AG09309 (cell line): ENCODE results near the gene PTPRN2.

ENCODE experiments used
- DNase-seq: peaks from one replicate; pipeline ENCODE4 v3.0.0-alpha.2; 2010; ENCODE audit warnings: low read depth
- H3K4me3 ChIP-seq: 2 replicates; pipeline ENCODE4 v1.5.1; 2011; ENCODE audit warnings: mild to moderate bottlenecking, low read depth, low read length, moderate library complexity; ENCODE audit not compliant: control insufficient read depth
- TF ChIP-seq, protein P1 (sequence below): IDR thresholded peaks from 2 replicates; pipeline ENCODE4 v1.5.1; 2011; ENCODE audit warnings: mild to moderate bottlenecking, low read depth, low read length, inconsistent platforms; ENCODE audit not compliant: insufficient read depth, control insufficient read depth; ENCODE audit errors: missing control alignments

PTPRN2 gene

DNA sequence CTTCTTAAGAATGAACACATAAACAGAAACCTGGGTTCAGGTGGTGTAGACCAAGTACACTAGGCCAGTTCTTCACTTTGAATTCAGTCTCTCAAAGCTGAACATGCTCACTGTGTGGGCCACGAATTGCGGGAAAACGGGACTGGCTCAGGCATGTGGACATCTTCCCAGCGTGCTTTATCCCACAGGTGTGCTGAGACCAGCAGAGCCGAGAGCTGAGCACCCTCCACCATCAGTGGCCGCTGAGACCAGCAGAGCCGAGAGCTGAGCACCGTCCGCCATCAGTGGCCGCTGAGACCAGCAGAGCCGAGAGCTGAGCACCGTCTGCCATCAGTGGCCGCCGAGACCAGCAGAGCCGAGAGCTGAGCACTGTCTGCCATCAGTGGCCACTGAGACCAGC lies 985.5 kb downstream of the PTPRN2 start:
- DNase-seq: no peak
- H3K4me3 ChIP-seq: no peak overlapping the region
- TF ChIP-seq, protein P1, sequence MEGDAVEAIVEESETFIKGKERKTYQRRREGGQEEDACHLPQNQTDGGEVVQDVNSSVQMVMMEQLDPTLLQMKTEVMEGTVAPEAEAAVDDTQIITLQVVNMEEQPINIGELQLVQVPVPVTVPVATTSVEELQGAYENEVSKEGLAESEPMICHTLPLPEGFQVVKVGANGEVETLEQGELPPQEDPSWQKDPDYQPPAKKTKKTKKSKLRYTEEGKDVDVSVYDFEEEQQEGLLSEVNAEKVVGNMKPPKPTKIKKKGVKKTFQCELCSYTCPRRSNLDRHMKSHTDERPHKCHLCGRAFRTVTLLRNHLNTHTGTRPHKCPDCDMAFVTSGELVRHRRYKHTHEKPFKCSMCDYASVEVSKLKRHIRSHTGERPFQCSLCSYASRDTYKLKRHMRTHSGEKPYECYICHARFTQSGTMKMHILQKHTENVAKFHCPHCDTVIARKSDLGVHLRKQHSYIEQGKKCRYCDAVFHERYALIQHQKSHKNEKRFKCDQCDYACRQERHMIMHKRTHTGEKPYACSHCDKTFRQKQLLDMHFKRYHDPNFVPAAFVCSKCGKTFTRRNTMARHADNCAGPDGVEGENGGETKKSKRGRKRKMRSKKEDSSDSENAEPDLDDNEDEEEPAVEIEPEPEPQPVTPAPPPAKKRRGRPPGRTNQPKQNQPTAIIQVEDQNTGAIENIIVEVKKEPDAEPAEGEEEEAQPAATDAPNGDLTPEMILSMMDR: no peak

DNA sequence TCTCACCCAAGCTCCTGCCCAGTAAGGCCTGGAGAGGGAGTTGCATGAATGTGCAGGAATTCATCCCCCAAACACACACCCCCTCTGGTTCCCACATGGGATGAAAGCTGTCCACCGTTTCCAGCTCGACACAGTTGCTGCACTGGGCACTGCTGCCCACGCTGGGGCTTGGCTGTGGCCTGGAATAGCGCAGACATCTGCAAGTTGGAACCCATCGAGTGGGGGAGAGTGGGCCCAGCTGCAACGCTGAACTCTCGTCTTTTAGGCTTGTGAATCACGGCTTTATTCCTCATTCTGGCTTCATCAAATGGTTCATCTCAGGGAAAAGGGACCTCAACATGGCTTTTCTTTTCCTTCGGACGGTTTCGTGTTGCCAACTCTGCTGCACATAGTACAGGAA lies 986.1 kb downstream of the PTPRN2 start:
- DNase-seq: no peak
- H3K4me3 ChIP-seq: no peak overlapping the region
- TF ChIP-seq, protein P1: no peak

GRCh38 chr7:157599491-157599890 lies 988.1 kb downstream of the PTPRN2 start:
- H3K4me3 ChIP-seq: no peak overlapping the region
- TF ChIP-seq, protein P1: no peak
- no peak for DNase-seq

- DNase-seq: no peak
- TF ChIP-seq, protein P1: no peak
- H3K4me3 ChIP-seq: no peak overlapping the region
Measured at GRCh38 chr7:157597562-157597961, 990.1 kb downstream of the PTPRN2 start.

DNA sequence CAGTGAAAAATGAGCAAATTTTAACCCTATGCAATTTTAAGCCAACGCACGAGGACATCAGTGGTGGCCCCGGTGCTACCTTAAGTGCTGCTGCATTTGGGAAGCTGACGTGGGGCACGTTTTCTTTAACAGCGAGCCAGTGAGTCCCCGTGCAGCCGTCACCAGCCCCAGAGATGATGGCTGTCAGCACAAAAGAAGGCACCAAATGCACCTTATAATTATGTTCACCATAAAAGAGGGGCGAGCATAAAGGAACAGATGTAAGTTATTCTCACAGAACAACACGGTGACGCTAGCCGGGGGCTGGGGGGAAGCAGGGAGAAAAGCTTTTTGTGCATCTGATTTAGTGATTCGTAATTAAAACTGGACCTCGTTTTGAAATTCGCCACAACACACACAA lies 990.7 kb downstream of the PTPRN2 start:
- TF ChIP-seq, protein P1: no peak
- no peak for DNase-seq
- H3K4me3 ChIP-seq: no peak overlapping the region

DNA sequence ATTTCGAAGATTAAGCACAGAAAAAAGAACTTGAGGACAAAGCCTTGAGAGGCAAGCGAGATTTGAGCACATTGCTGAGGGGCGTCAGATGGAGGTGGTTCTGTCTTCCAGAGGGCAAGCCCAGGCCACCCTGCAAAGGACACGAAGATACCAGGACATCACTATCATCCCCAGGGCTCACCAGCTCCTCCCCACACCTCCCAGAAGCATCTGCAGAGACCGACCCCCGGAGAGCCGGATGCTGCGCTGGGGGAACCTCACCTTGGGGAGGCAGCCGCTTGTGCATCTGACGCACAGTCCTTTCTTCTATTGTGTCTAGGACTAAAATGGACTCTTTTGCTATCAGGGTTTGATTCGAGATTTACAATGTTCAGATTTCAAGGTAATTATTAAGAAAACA lies 991.2 kb downstream of the PTPRN2 start:
- TF ChIP-seq, protein P1: no peak
- no peak overlapping the region for H3K4me3 ChIP-seq
- DNase-seq: no peak

DNA sequence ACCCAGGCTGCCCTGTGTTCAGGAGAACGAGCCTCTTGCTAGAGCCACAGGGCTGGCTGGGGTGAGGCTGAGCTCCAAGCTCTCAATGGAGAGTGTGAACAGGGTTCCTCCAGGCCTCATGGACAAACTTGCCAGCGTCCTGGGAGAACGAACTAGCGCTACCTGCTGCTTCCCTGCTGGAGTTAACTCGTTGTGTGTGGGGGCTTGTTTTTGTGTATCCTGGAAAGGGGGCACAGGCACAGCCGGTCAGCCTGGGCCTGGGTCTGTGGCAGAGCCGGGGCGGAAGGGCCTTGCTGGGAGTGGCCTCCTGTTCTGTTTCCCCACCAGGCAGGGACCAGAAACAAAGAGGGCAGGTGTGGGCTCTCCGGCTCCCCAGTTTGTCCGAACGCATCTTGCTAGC lies 991.6 kb downstream of the PTPRN2 start:
- H3K4me3 ChIP-seq: no peak overlapping the region
- TF ChIP-seq, protein P1: no peak
- no peak for DNase-seq
